ENCODE data around the gene DNAH7.
A peak's percentile ranks its signal among the peaks of the same experiment; 100 is the strongest.
"Not testable (repeated sequence)": the region's sequence is repeated elsewhere in the genome, so short reads cannot be mapped to it uniquely, and the experiment has no call there.

Gene DNAH7

DNA sequence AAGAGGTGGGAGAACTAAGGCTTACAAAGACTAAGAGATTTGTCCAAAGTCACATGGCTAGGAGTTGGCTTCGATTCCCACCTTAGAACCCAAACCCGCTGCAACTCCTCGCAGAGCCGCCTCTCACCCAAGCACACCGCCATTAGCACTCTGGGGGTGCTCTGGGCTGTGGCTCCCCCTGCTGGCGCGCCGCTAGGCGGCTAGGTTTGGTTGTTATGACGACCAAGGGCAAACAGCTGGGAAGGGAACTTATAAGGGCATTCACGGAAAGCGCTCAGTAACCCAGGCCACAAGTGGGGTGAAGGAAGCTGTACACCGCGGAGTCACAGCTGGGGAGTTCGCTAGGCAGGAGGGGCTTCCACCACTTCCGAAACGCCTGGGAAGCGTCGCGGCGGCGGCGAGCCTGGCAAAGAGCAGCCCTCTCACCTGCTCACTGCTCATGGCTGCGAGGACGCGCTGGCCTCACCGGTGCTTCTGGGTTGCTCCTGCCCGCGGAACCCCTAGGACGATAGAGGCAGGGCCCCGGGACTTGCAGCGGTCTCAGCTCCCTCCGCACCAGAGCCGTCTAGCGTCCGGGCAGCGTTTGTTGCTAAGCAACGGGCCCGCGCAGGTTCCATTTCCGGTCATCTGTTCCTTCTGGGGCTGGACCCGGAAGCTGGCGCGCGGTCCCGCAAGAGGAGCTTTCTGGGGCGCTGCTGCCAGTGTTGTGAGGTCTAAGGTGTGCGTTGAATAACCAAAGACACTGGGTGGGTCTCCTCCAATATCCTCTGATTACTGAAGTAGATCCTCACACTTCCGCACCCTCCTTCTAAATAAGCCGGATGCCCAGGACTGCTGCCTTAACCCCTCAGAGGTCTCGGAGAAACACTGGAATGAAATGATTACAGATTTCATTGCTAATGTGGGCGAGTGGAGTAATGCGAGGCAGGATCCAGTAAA lies at the start of gene DNAH7:
DNAH7 (minus strand) TSS at position 567 of the 939 bp plus-strand sequence; CDS start at position 441, 126 bp downstream.
- peak; percentile 82 for DNase-seq

- no peak for DNase-seq
These were observed 48.6 kb upstream of the DNAH7 start for GRCh38 chr2:196117214-196117705.

GRCh38 chr2:196113061-196113974 lies 44.7 kb upstream of the DNAH7 start:
- DNase-seq, result no peak

DNA sequence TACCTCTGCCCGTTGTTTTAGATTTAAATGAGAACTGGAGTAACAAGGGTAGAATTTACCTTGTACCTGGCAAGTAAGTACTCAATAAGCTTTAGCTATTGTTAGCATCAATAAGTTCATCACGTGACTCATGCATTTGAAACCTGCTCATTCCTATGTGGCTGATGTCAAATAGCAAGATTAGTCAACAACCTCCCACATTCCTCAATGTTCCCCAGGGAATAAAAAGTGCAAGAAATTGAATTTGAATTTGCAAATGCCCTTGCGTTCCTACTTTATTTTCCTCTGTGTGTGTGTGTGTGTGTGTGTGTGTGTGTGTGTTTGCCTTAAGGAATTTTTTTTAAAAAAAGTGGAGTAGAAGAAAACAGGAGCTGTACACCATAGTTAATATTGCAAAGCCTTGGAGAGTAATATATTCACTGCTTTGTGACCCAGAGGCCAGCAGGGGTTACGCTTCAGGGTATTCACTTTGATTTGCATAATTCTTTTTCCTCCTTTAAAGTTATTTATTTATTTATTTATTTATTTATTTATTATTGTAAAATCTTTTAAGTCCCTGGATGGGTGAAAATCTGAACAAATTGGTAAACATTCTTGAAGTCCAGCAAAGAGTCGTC lies 43.9 kb upstream of the DNAH7 start:
- DNase-seq, result peak; percentile 50

DNA sequence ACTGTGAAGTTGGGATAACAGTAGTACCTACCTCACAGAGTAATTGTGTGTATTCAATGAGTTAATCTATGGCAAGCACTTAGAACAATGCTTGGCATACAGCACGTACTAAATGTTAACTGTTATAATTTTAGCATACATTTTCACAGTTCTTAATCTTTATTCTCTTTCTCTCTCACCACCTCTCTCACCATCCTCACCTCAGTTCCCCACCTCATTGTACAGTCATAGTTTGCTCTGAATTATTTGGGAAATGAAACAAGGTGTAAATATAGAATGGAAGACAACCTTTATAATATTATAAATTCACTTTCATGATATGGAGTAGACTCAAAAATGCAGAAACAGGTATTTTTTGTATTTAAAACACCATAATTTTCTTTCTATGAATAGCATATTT lies 40.0 kb upstream of the DNAH7 start:
- DNase-seq, result no peak

GRCh38 chr2:196105951-196106350 lies 37.3 kb upstream of the DNAH7 start:
- DNase-seq, result no peak

- no peak for DNase-seq
These were observed 35.4 kb upstream of the DNAH7 start for GRCh38 chr2:196104066-196104465.

- no peak for DNase-seq
These were observed 35.0 kb upstream of the DNAH7 start for GRCh38 chr2:196103626-196104025.

- DNase-seq, result peak; percentile 20
These were observed 32.8 kb upstream of the DNAH7 start for GRCh38 chr2:196101325-196101991.

DNA sequence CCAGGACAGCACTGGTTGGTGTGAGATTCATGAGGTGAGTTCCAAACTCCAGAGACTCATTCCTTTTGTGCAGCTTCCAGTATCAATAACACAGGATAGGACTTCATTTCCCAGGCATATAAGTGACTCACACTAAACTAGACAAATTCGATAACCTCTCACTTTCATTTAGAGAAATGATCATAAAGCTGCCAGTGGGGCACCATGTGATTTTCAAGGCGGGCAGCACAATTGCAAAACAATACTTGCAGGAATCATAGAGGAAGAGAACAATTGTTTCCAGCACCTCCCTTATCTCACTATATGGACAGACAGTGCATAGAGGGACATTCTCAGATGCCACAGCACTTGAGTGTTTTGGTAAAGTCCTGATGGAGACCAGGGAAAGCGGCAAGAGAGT lies 31.3 kb upstream of the DNAH7 start:
- DNase-seq, result no peak

GRCh38 chr2:196097864-196098660 lies 29.4 kb upstream of the DNAH7 start:
- no peak for DNase-seq

DNA sequence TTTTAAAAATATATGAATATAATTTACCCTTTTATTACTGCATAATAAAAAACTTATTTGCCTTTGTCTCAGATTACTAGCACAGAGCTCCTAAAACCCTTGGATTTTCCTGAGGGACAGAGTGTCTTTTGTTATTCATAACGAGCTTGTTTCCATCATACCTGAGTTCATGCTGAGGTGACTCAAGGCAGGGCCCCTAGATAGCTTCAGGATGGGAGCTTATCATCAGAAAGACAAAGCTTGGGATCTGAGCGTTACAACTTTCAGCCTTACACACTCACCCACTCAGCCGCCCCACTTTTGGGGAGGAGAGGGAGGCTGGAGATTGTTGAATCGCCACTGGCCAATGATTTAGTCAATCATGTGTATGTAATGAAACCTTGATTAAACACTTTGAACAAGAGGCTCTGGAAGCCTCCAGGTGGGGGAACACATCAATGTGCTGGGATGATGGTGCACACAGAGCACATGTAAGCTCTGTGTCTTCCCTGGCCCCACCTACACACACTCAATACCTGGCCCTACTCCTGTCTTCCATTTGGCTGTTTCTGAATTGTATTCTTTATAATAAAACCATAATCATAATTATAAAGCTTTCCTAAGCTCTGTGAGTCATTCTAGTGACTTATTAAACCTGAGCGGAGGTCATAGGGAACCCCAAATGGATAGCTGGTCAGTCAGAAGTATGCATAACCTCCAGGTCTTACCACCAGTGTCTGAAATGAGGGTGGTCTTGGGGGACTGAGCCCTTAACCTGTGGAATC lies 28.5 kb upstream of the DNAH7 start:
- no peak for DNase-seq

DNA sequence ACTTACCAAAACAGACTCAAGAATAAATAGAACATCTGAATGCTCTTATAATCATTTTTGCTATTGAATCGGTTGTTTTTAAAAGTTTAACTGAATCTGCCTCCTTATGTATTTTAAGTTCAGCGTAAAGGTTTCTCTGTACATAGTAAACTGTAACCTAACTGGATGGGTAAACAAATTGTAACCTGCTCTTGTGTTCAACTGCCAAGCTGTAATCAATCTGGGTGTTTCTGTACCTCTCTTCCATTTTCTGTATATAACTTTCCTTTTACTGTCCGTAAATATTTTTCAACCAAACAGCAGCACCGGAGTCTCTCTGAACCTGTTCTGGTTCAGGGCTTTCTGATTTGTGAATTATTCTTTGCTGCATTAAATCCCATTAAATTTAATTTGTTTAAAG lies 27.6 kb upstream of the DNAH7 start:
- DNase-seq, result no peak

GRCh38 chr2:196089448-196089847 lies 20.8 kb upstream of the DNAH7 start:
- not testable (repeated sequence) for DNase-seq

DNA sequence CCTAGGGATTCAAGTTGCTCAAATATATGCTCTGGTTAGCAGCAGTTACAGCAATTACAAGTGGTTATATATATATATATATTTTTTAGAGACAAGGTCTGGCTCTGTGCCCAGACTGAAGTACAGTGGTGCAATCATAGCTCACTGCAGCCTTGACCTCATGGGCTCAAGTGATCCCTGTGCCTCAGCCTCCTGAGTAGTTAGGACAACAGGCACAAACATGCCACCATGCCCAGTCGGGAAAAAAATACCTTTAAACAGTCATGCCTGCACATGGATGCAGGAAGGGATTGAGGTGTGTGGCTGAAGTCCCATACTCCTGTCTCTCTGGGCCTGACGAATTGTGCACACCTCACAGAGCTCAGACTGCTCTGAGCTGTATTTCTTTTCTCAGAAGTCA lies 19.6 kb upstream of the DNAH7 start:
- DNase-seq, result peak; percentile 31

DNA sequence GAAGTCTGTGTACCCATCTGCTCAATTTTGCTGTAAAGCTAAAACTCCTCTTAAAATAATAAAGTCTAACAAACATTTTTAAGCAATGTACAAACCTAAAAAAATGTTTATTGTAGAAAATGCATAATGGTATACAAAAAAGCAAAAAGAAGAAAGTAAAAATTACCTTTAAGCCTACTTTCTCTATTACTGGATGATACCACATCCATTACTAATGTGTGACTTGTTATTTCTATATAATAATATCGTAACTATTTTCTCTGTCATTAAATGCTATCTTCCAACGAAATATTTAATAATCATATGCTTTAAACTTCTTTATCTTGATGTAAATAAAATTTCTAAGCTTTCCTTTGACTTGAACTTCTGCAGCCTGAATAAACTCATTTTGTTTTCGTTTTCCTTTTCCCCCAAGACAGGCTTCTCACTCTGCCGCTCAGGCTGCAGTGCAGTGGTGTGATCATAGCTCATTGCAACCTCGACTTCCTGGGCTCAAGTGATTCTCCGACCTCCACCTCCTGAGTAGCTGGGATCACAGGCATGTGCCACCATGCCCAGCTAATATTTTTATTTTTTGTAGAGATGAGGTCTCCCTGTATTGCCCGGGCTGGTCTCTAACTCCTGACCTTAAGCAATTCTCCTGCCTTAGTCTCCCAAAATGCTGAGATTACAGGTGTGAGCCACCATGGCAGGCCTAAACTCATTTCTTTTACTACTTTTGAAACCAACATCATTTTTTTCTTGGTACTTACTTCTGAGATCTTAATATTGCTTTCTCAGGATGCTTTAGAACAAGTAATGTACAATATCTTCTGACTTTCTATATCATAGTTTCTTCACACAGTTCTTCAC lies 18.1 kb upstream of the DNAH7 start:
- no peak for DNase-seq

GRCh38 chr2:196083601-196084000 lies 15.0 kb upstream of the DNAH7 start:
- DNase-seq, result no peak

- no peak for DNase-seq
These were observed 11.9 kb upstream of the DNAH7 start for GRCh38 chr2:196080526-196080925.

- no peak for DNase-seq
These were observed 10.4 kb upstream of the DNAH7 start for GRCh38 chr2:196079052-196079451.

DNA sequence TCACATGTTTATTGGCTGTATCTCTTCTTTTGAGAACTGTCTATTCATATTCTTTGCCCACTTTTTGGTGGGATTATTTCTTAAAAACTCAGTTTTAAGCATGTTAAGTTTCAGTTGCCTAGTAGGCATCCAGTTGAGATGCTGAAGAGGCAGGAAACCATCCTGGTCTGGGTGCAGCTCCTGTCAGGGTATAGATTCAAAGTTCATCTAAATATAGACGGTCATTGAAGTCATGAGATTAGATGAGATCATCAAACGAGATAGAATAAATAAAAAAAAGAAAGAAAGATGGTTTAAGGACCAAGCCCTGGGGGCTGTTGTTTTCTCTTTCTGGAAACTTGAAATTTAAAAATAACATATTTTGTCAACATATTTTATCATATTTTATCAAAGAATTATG lies 9.2 kb upstream of the DNAH7 start:
- DNase-seq, result peak; percentile 77

All from HCEC 1CT (cell line).